ENCODE measurements around the gene HDAC6.
"Not testable (repeated sequence)": the region's sequence is repeated elsewhere in the genome, so short reads cannot be mapped to it uniquely, and the experiment has no call there.

Gene HDAC6

DNA sequence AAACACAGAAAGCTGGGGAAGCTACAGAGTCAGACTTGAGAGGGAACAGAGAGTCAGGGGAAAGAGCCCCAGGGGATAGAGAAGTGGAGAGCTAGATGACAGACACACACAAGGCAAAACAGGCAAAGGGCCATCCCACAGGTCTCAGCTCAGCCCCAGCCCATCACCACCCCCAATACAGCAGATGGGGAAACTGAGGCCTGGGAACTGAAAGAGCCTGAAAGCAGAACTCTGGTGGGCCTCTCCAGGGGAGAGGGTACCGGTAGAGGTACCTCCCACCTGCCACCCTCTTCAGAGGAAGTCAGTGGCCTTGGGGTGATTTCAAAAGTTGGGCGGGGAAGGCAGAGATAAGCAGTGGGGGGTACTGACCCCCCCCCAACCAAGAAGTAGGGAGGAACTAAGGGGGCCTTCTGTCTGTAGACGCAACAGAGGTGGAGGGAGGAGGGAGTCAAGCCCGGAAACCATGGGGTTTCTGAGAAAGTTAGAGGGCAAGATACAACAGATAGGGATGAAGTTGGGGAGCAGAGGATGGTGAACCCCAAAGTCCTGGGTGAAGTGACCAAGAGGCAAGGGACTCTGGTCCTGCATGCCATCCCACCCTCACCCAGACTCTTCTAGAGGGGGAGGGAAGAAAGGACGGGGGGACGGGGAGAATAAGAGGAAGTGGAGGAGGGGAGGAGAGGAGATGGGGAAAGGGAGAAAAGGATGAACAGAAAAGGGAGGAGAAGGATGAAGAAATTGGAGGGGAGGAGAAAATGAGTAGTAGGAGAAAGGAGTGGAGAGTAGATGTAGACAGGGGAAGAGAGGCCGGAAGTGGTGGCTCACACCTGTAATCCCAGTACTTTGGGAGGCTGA is 12.3 kb upstream of the HDAC6 start:
- no peak for DNase-seq (ENCODE audit: low spot score)

- no peak for DNase-seq (ENCODE audit: low spot score)
Observed at GRCh38 chrX:48790477-48790876, 11.4 kb upstream of the HDAC6 start.

DNA sequence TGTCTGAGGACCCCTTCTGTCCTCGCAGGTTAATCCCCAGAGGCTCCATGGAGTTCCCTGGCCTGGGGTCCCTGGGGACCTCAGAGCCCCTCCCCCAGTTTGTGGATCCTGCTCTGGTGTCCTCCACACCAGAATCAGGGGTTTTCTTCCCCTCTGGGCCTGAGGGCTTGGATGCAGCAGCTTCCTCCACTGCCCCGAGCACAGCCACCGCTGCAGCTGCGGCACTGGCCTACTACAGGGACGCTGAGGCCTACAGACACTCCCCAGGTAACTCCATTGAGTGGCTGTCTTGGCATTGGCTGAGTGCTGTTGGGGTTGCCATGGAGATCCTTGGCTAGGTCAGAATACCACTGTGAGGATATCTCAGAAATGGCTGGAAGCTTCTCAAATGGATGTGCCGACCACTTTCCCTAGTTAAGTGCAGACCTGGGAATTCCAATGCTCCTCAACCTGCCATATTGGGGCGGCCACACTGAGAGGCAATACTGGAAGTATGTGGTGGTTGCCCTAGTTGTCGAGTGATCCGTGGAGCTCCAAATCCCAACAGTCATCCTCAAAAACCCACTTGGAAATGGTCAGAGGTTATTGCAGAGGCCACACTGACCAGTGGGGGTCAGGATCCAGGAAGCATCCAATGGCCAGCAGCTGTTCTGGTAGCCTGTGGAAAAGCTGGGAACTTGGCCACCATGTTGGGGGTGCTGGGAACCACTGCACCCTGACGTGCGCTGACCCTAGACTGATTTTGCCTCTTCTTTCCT is 10.6 kb upstream of the HDAC6 start:
- DNase-seq (ENCODE audit: low spot score): no peak

DNA sequence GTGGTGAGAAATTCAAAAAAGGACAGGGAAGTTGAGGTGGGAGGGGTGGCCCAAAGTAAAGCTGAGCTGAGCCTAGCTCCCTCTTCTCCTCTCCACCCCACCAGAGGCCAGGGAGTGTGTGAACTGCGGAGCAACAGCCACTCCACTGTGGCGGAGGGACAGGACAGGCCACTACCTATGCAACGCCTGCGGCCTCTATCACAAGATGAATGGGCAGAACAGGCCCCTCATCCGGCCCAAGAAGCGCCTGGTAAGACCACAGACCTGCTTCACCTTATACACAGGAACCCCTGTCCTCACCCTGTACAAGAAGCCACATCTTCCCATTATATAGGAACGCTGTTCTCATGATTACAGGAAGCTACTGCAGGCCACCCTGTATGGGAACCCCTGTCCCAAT is 9.6 kb upstream of the HDAC6 start:
- no peak for DNase-seq (ENCODE audit: low spot score)

GRCh38 chrX:48793935-48794334 is 7.9 kb upstream of the HDAC6 start:
- no peak for DNase-seq (ENCODE audit: low spot score)

GRCh38 chrX:48794340-48794910 is 7.4 kb upstream of the HDAC6 start:
- DNase-seq (ENCODE audit: low spot score): no peak

DNA sequence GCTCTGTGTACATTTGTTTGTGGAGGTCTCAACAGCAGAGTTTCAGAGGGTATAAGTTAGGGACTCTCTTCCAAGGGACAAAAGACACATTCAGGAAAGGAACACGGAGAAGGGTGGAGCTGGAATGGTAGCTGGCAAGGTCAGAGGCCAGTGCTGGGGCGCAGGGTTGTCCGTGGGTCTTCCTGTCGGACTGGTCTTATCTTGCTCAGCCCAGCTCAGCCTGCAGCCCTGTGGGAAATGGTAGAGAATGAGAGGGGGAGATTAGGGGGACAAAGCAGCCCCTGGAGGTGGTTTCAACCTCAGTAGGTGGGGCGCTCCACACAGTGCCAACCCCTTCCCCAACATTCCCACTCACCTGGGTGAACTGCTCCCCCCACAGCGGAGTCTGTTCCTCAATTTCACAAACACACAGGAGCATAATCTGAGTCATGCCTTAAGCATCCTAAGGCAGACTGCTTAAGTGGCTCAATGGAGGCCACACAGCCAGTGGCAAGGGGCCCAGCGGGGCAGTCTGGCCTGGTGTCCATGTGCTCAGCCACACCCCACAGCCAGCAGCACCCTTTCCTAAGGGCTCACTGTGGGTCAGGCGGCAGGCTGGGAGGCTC is 6.9 kb upstream of the HDAC6 start:
- no peak for DNase-seq (ENCODE audit: low spot score)

GRCh38 chrX:48798318-48798717 is 3.5 kb upstream of the HDAC6 start:
- DNase-seq (ENCODE audit: low spot score): no peak

- no peak for DNase-seq (ENCODE audit: low spot score)
Observed at GRCh38 chrX:48800574-48801279, 1.1 kb upstream of the HDAC6 start.

DNA sequence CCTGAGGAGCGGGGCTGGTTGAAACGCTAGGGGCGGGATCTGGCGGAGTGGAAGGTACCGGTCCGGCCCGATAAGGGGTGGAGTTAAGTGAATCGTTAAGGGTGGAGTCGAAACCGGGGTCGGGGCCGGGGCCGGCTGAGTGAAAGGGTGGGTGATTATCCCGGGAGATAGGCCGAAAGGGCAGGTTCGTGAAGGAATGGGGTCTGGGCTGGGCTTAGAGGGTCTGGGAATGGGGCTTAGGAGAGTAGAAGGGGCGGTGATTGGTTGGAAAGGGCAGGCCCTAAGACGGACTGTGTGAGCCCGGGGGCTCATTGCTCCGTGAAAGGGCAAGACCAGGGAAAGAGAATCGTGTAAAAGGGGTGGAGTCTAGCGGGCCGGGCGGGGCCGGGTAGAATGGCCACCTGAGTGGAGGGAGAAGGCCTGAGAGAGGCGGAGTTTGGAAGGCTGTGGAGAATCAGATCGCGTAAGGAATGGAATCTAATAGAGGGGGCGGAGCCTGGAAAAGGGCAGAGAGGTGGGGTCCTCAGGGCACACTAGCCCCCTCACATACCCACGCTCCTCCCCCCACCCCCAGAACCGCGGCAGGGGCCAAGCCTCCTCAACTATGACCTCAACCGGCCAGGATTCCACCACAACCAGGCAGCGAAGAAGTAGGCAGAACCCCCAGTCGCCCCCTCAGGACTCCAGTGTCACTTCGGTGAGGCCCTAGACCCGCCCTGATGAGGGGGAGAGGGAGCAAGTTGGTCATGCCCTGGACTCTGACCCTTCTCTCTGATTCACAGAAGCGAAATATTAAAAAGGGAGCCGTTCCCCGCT is 430 bp downstream of the HDAC6 start:
- peak; percentile 71 for DNase-seq (ENCODE audit: low spot score)

DNA sequence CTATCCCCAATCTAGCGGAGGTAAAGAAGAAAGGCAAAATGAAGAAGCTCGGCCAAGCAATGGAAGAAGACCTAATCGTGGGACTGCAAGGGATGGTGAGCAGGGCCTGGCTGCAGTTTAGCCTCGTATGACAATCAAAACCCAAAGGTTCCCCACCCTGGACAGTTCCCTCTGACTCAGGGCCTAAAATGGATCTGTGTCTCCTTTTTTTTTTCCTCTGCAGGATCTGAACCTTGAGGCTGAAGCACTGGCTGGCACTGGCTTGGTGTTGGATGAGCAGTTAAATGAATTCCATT is 986 bp downstream of the HDAC6 start:
- DNase-seq (ENCODE audit: low spot score): no peak

DNA sequence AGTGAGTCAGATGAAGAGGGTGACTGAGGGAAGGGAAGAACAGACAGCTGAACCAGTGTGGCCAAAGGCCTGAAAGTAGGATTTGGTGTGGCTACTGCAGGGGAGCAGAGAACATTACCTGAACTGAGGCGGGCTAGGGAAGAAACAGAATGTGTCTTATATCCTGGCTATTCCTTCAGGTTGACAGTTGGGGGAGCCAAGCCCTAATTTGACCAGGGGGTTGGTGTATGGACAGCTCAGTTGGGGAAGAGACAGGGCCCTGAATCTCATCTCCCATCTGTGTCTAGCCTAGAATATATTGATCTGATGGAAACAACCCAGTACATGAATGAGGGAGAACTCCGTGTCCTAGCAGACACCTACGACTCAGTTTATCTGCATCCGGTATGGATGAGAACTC is 4.2 kb downstream of the HDAC6 start:
- DNase-seq (ENCODE audit: low spot score): no peak

GRCh38 chrX:48813644-48814043 is 11.8 kb downstream of the HDAC6 start:
- no peak for DNase-seq (ENCODE audit: low spot score)

GRCh38 chrX:48814722-48815121 is 12.9 kb downstream of the HDAC6 start:
- DNase-seq (ENCODE audit: low spot score): no peak

GRCh38 chrX:48815266-48815665 is 13.4 kb downstream of the HDAC6 start:
- DNase-seq (ENCODE audit: low spot score): no peak

GRCh38 chrX:48816014-48816810 is 14.3 kb downstream of the HDAC6 start:
- no peak for DNase-seq (ENCODE audit: low spot score)

- DNase-seq (ENCODE audit: low spot score): no peak
Observed at GRCh38 chrX:48818098-48818497, 16.2 kb downstream of the HDAC6 start.

DNA sequence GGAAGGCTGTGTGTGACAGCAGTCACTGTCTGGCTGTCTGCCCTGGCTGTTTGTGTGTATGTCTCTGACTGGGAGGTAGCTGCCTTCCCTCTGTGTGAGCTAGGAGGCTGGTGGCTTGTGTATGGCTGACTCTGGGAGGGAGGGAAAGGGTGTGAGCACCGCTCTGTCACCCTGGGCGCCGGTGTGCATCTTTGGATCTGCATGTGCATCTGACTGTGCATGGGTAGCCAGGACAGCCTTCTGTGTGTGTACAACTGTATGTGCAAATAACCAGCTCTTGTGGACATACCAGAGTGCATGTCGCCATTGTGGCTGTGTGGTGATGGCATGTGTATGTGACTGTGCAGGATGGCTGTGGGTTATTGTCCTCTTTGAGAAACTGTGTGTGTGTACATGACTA is 17.0 kb downstream of the HDAC6 start:
- DNase-seq (ENCODE audit: low spot score): no peak

GRCh38 chrX:48819394-48819793 is 17.5 kb downstream of the HDAC6 start:
- DNase-seq (ENCODE audit: low spot score): not testable (repeated sequence)

DNA sequence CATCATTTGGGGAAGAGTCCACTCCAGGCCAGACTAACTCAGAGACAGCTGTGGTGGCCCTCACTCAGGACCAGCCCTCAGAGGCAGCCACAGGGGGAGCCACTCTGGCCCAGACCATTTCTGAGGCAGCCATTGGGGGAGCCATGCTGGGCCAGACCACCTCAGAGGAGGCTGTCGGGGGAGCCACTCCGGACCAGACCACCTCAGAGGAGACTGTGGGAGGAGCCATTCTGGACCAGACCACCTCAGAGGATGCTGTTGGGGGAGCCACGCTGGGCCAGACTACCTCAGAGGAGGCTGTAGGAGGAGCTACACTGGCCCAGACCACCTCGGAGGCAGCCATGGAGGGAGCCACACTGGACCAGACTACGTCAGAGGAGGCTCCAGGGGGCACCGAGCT is 21.2 kb downstream of the HDAC6 start:
- no peak for DNase-seq (ENCODE audit: low spot score)

GRCh38 chrX:48824066-48824465 is 22.2 kb downstream of the HDAC6 start:
- DNase-seq (ENCODE audit: low spot score): no peak
